Measurements from ENCODE around the gene ANAPC4.

ANAPC4 gene

DNA sequence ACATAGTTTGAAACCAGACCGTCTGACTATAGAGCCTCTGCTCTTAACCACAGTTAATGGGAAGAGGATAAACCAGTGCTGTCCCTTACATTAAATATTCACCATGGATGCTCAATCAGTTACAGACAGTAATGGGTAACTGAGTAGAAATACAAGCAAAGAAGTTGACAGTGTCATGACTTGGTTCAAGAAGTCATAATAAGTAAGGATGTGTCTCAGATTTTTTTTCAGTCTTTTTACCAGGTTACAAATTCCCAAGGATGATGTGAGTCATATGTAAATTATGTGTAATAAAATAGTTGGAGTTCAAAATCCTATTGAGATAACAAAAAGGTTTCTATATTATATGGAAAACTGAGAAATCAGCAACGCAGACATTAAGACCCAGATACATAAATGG is 33.4 kb upstream of the ANAPC4 start:
- Histone ChIP-seq H3K4me3 (ENCODE audit: low read depth, low read length) (no peak overlapping the region), H3K4me1 (ENCODE audit: control insufficient read depth, insufficient read depth, low read length) (no peaks in the 10 kb centered on the region), H3K9me3 (ENCODE audit: control insufficient read depth, insufficient read depth, low read depth, low read length) (no peaks in the 10 kb centered on the region), H3K36me3 (ENCODE audit: control insufficient read depth in 2 of 2, insufficient read depth in 1 of 2, low read length in 2 of 2) (peaks cover 0 to 4% of the 10 kb centered on the region in 2 experiments; a peak in 1 of 3 replicates), H3K27ac (ENCODE audit: extremely low read depth, low read depth, low read length) (no peak overlapping the region)
- ChIA-PET CTCF (no interaction called here), POLR2A (no interaction called here)
- TF ChIP-seq ZBTB48 (tag by site-specific recombination; IDR thresholded peaks at IDR 0.05) (no peak), HOXA7 (CRISPR knock-in tag; IDR thresholded peaks at IDR 0.05; ENCODE audit: borderline replicate concordance) (no peak), GLI4 (tag by site-specific recombination; IDR thresholded peaks at IDR 0.05) (no peak), ZNF292 (tag by site-specific recombination; IDR thresholded peaks at IDR 0.05; ENCODE audit: borderline replicate concordance, low read depth) (no peak), ZBTB20 (tag by site-specific recombination; IDR thresholded peaks at IDR 0.05) (no peak), ZNF202 (tag by site-specific recombination; IDR thresholded peaks at IDR 0.05; ENCODE audit: borderline replicate concordance) (no peak), MYNN (tag by site-specific recombination; IDR thresholded peaks at IDR 0.05; ENCODE audit: borderline replicate concordance) (no peak), YY2 (tag by site-specific recombination; IDR thresholded peaks at IDR 0.05) (no peak), ZSCAN16 (tag by site-specific recombination; IDR thresholded peaks at IDR 0.05) (no peak), ZNF274 (IDR thresholded peaks at IDR 0.05; ENCODE audit: low read length) (no peak), ZNF274 (tag by site-specific recombination; IDR thresholded peaks at IDR 0.05; ENCODE audit: borderline replicate concordance) (no peak), ZNF792 (tag by site-specific recombination; IDR thresholded peaks at IDR 0.05) (no peak), ZNF223 (tag by site-specific recombination; IDR thresholded peaks at IDR 0.05) (no peak)
- TF ChIP-seq, protein P1, sequence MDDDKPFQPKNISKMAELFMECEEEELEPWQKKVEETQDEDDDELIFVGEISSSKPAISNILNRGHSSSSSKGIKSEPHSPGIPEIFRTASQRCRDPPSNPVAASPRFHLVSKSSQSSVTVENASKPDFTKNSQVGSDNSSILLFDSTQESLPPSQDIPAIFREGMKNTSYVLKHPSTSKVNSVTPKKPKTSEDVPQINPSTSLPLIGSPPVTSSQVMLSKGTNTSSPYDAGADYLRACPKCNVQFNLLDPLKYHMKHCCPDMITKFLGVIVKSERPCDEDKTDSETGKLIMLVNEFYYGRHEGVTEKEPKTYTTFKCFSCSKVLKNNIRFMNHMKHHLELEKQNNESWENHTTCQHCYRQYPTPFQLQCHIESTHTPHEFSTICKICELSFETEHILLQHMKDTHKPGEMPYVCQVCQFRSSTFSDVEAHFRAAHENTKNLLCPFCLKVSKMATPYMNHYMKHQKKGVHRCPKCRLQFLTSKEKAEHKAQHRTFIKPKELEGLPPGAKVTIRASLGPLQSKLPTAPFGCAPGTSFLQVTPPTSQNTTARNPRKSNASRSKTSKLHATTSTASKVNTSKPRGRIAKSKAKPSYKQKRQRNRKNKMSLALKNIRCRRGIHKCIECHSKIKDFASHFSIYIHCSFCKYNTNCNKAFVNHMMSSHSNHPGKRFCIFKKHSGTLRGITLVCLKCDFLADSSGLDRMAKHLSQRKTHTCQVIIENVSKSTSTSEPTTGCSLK (tag by site-specific recombination; IDR thresholded peaks at IDR 0.05) = no peak

DNA sequence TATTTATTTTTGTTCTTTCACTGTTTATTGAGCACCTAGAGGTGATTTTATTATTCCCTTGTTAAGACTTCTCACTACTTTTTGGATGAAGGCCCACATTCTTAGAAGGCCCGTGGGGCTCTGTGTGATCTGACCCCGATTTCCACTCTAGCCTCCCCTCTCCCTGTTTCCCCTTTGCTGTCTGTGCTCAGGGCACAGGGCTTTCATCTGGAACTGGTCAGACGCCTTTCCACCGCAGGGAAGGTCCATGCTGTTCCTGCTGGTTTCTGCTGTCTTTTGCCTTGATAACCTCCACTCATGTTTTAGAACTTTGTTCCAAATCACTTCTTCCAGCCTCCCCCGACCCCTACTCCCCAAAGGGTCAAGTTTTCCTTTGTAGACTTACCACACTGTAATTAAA is 31.3 kb upstream of the ANAPC4 start:
- ChIA-PET POLR2A (no interaction called here), CTCF (no interaction called here)
- H3K36me3 ChIP-seq (ENCODE audit: control insufficient read depth in 2 of 2, insufficient read depth in 1 of 2, low read length in 2 of 2) = peaks cover 0 to 3% of the 10 kb centered on the region in 2 experiments; a peak in 1 of 3 replicates
- H3K4me1 ChIP-seq (ENCODE audit: control insufficient read depth, insufficient read depth, low read length) = no peaks in the 10 kb centered on the region
- no peaks in the 10 kb centered on the region for H3K9me3 ChIP-seq (ENCODE audit: control insufficient read depth, insufficient read depth, low read depth, low read length)
- TF ChIP-seq, protein P2, sequence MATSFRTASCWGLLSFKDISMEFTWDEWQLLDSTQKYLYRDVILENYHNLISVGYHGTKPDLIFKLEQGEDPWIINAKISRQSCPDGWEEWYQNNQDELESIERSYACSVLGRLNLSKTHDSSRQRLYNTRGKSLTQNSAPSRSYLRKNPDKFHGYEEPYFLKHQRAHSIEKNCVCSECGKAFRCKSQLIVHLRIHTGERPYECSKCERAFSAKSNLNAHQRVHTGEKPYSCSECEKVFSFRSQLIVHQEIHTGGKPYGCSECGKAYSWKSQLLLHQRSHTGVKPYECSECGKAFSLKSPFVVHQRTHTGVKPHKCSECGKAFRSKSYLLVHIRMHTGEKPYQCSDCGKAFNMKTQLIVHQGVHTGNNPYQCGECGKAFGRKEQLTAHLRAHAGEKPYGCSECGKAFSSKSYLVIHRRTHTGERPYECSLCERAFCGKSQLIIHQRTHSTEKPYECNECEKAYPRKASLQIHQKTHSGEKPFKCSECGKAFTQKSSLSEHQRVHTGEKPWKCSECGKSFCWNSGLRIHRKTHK (tag by site-specific recombination; IDR thresholded peaks at IDR 0.05) = no peak
- 0 out of 2 replicates have a peak, but pooled peaks have one; percentile 28 for TF ChIP-seq WT1 (tag by site-specific recombination; IDR thresholded peaks at IDR 0.05)
- no peak overlapping the region for H3K4me3 ChIP-seq (ENCODE audit: low read depth, low read length)
- no peak overlapping the region for H3K27ac ChIP-seq (ENCODE audit: extremely low read depth, low read depth, low read length)

DNA sequence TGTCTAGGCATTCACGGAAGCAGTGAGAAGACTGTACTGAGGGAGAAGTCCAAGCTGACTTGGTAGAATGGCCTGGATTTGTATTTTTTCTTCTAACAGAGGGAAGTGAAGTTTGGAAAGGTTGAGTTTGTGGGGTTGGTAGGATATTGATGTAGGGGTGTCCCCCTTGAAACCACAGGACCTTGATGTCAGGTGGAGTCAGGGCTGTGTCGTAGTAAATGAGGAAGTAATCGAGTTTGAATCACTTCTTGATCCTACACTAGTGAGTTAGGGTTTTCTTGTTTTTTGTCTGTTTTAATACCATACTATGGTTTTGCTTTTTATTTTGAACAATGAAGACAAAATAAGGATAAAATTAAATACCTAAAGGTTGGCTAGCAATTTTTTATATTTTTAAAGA is 30.1 kb upstream of the ANAPC4 start:
- ChIA-PET CTCF (interaction anchor here (0.6 kb wide), 1 partner anchor 14 kb away, joined by 3 read pairs; no protein-coding TSS in a partner anchor), POLR2A (interaction anchor here (0.5 kb wide), 1 partner anchor 46 kb away, joined by 6 read pairs; no protein-coding TSS in a partner anchor)
- Histone ChIP-seq H3K4me1 (ENCODE audit: control insufficient read depth, insufficient read depth, low read length) (no peaks in the 10 kb centered on the region), H3K9me3 (ENCODE audit: control insufficient read depth, insufficient read depth, low read depth, low read length) (no peaks in the 10 kb centered on the region), H3K4me3 (ENCODE audit: low read depth, low read length) (no peak overlapping the region), H3K36me3 (ENCODE audit: control insufficient read depth in 2 of 2, insufficient read depth in 1 of 2, low read length in 2 of 2) (peaks cover 0 to 7% of the 10 kb centered on the region in 2 experiments; a peak in 1 of 3 replicates), H3K27ac (ENCODE audit: extremely low read depth, low read depth, low read length) (no peak overlapping the region)
- TF ChIP-seq, protein P3, sequence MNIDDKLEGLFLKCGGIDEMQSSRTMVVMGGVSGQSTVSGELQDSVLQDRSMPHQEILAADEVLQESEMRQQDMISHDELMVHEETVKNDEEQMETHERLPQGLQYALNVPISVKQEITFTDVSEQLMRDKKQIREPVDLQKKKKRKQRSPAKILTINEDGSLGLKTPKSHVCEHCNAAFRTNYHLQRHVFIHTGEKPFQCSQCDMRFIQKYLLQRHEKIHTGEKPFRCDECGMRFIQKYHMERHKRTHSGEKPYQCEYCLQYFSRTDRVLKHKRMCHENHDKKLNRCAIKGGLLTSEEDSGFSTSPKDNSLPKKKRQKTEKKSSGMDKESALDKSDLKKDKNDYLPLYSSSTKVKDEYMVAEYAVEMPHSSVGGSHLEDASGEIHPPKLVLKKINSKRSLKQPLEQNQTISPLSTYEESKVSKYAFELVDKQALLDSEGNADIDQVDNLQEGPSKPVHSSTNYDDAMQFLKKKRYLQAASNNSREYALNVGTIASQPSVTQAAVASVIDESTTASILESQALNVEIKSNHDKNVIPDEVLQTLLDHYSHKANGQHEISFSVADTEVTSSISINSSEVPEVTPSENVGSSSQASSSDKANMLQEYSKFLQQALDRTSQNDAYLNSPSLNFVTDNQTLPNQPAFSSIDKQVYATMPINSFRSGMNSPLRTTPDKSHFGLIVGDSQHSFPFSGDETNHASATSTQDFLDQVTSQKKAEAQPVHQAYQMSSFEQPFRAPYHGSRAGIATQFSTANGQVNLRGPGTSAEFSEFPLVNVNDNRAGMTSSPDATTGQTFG (tag by site-specific recombination; IDR thresholded peaks at IDR 0.05; ENCODE audit: borderline replicate concordance) = no peak
- no peak for TF ChIP-seq MEIS1 (CRISPR knock-in tag; IDR thresholded peaks at IDR 0.05; ENCODE audit: borderline replicate concordance)
- TF ChIP-seq ZSCAN23 (tag by site-specific recombination; IDR thresholded peaks at IDR 0.05) = no peak
- no peak for TF ChIP-seq ZNF670 (tag by site-specific recombination; IDR thresholded peaks at IDR 0.05; ENCODE audit: low read depth)
- no peak for TF ChIP-seq ZNF629 (tag by site-specific recombination; IDR thresholded peaks at IDR 0.05)
- no peak for TF ChIP-seq ZNF707 (tag by site-specific recombination; IDR thresholded peaks at IDR 0.05)
- TF ChIP-seq ZSCAN30 (tag by site-specific recombination; IDR thresholded peaks at IDR 0.05) = no peak
- no peak for TF ChIP-seq ZNF174 (tag by site-specific recombination; IDR thresholded peaks at IDR 0.05)
- TF ChIP-seq, protein P4, sequence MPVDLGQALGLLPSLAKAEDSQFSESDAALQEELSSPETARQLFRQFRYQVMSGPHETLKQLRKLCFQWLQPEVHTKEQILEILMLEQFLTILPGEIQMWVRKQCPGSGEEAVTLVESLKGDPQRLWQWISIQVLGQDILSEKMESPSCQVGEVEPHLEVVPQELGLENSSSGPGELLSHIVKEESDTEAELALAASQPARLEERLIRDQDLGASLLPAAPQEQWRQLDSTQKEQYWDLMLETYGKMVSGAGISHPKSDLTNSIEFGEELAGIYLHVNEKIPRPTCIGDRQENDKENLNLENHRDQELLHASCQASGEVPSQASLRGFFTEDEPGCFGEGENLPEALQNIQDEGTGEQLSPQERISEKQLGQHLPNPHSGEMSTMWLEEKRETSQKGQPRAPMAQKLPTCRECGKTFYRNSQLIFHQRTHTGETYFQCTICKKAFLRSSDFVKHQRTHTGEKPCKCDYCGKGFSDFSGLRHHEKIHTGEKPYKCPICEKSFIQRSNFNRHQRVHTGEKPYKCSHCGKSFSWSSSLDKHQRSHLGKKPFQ (tag by site-specific recombination; IDR thresholded peaks at IDR 0.05) = no peak
- no peak for TF ChIP-seq EGR2 (tag by site-specific recombination; IDR thresholded peaks at IDR 0.05; ENCODE audit: low read depth)
